ENCODE measurements around the gene TAL2.

- TF ChIP-seq CTCF (IDR thresholded peaks at IDR 0.05) (no peak), POLR2A (IDR thresholded peaks at IDR 0.05) (no peak)
Observed at GRCh38 chr9:105712297-105712696, 50.0 kb downstream of the TAL2 start.

All from vagina (tissue), 2 donors.